ENCODE data around the gene LINC01488. TPM values are rescaled to one million over a fixed set of nuclear protein-coding genes. Genes with fewer than 3 reads are reported as not detected.

LINC01488 gene
- total RNA-seq (2021; ENCODE audit: unreplicated experiment), result not detected
- polyA plus RNA-seq (2012), result not detected in 2 replicates
- not detected for Bru-seq, nascent RNA
- BruChase-seq, experiment 1, labeled RNA remaining after a 6-hour chase, result not detected
- not detected for BruChase-seq, experiment 2, labeled RNA remaining after a 2-hour chase
- long read RNA-seq, result 0 reads

- Histone ChIP-seq H3K9me2 (ENCODE audit: insufficient read depth) (no peaks in the 10 kb centered on the region), H3K4me1 (ENCODE audit: control insufficient read depth in 1 of 2, insufficient read depth in 2 of 2, low read length in 2 of 2) (peaks cover 0 to 15% of the 10 kb centered on the region in 2 experiments; a peak in 3 of 4 replicates), H3K27ac (ENCODE audit: low read depth, low read length) (no peak within 1 kb of the TSS), H3K27me3 (ENCODE audit: insufficient read depth, low read length) (no peaks in the 10 kb centered on the region), H3K4me2 (ENCODE audit: low read length) (no peak within 1 kb of the TSS), H3K36me3 (ENCODE audit: control insufficient read depth in 1 of 2, insufficient read depth in 2 of 2, low read length in 2 of 2) (no peaks in the 10 kb centered on the region), H2AFZ (ENCODE audit: low read depth, low read length, poor library complexity, severe bottlenecking) (no peak within 1 kb of the TSS), H3K9ac (ENCODE audit: low read length) (no peak within 1 kb of the TSS), H3K79me2 (ENCODE audit: insufficient read depth, low read length) (no peaks in the 10 kb centered on the region), H4K20me1 (ENCODE audit: insufficient read depth) (no peaks in the 10 kb centered on the region), H3K9me3 (ENCODE audit: control insufficient read depth in 1 of 2, insufficient read depth in 1 of 2, low read depth in 1 of 2, low read length in 2 of 2) (no peaks in the 10 kb centered on the region), H3K4me3 (replicated peaks in 1 of 2; ENCODE audit: low read depth in 1 of 2, low read length in 2 of 2) (no peak within 1 kb of the TSS)
- intact Hi-C loops (cut with micrococcal nuclease), result no loop called here
- no peak for TF ChIP-seq EGR1 (IDR thresholded peaks at IDR 0.05; ENCODE audit: low read depth)
- no peak for TF ChIP-seq CBX3 (IDR thresholded peaks at IDR 0.05; ENCODE audit: low read depth)
- DNase-seq (ENCODE audit: low read depth, low spot score) (no peak), ATAC-seq (no peak)
- BruUV-seq (replicated peaks), result no TSS peak
- ChIA-PET POLR2A (no interaction called here), CTCF (no interaction called here), RAD21 (ENCODE audit: low non-redundant PET in 1 of 2, low total read pairs in 2 of 2, uncharacterized antibody in 2 of 2, unreplicated experiment in 2 of 2) (no interaction called here)
Observed at GRCh38 chr11:69481393-69481844, at the start of gene LINC01488. TSS of gene LINC01488 (plus strand) at chr11:69481663.

- Histone ChIP-seq H3K9ac (ENCODE audit: low read length) (no peak overlapping the region), H4K20me1 (ENCODE audit: insufficient read depth) (no peaks in the 10 kb centered on the region), H3K27me3 (ENCODE audit: insufficient read depth, low read length) (no peaks in the 10 kb centered on the region), H3K4me1 (ENCODE audit: control insufficient read depth in 1 of 2, insufficient read depth in 2 of 2, low read length in 2 of 2) (peaks cover 8 to 26% of the 10 kb centered on the region in 2 experiments), H2AFZ (ENCODE audit: low read depth, low read length, poor library complexity, severe bottlenecking) (no peak overlapping the region), H3K4me2 (ENCODE audit: low read length) (no peak overlapping the region), H3K4me3 (replicated peaks in 1 of 2; ENCODE audit: low read depth in 1 of 2, low read length in 2 of 2) (no peak overlapping the region), H3K9me2 (ENCODE audit: insufficient read depth) (no peaks in the 10 kb centered on the region), H3K36me3 (ENCODE audit: control insufficient read depth in 1 of 2, insufficient read depth in 2 of 2, low read length in 2 of 2) (no peaks in the 10 kb centered on the region), H3K79me2 (ENCODE audit: insufficient read depth, low read length) (no peaks in the 10 kb centered on the region), H3K9me3 (ENCODE audit: control insufficient read depth in 1 of 2, insufficient read depth in 1 of 2, low read depth in 1 of 2, low read length in 2 of 2) (no peaks in the 10 kb centered on the region), H3K27ac (ENCODE audit: low read depth, low read length) (no peak overlapping the region)
- ATAC-seq, result no peak
- CTCF ChIA-PET, result no interaction called here
- intact Hi-C loops (cut with micrococcal nuclease), result no loop called here
- DNase-seq (ENCODE audit: low read depth, low spot score), result no peak
- TF ChIP-seq POLR2AphosphoS5 (IDR thresholded peaks at IDR 0.05; ENCODE audit: low read depth, low read length) (no peak), SRF (IDR thresholded peaks at IDR 0.05; ENCODE audit: low read depth) (no peak), CTCF (IDR thresholded peaks at IDR 0.05 in 2 of 3, conservative IDR thresholded peaks at IDR 0.05 in 1 of 3; ENCODE audit: borderline replicate concordance in 1 of 3, insufficient read depth in 1 of 3, low read depth in 2 of 3, low read length in 2 of 3) (no peak), RAD21 (IDR thresholded peaks at IDR 0.05; ENCODE audit: low read depth) (no peak)
- RAD21 ChIA-PET (ENCODE audit: low non-redundant PET in 1 of 2, low total read pairs in 2 of 2, uncharacterized antibody in 2 of 2, unreplicated experiment in 2 of 2), result no interaction called here
- POLR2A ChIA-PET, result no interaction called here
- BruUV-seq (replicated peaks), result no TSS peak
Observed at GRCh38 chr11:69431893-69432738, 49.3 kb upstream of the LINC01488 start.
